ENCODE measurements around the gene PER2.
"Not testable (repeated sequence)": the region's sequence is repeated elsewhere in the genome, so short reads cannot be mapped to it uniquely, and the experiment has no call there.

Gene PER2

GRCh38 chr2:238287737-238288649 is at the start of gene PER2:
TSS of gene PER2 (minus strand) at chr2:238288610. CDS start at chr2:238277936, 10,674 bp downstream.
- DNase-seq (ENCODE audit: low read depth) = peak; percentile 84
- TF ChIP-seq CTCF (conservative IDR thresholded peaks at IDR 0.05; ENCODE audit: control insufficient read depth, insufficient read depth, low read depth, low read length) = peak; percentile 14
- H3K4me3 ChIP-seq (ENCODE audit: control insufficient read depth, low read depth, low read length) = peak within 1 kb of the TSS; percentile 57

DNA sequence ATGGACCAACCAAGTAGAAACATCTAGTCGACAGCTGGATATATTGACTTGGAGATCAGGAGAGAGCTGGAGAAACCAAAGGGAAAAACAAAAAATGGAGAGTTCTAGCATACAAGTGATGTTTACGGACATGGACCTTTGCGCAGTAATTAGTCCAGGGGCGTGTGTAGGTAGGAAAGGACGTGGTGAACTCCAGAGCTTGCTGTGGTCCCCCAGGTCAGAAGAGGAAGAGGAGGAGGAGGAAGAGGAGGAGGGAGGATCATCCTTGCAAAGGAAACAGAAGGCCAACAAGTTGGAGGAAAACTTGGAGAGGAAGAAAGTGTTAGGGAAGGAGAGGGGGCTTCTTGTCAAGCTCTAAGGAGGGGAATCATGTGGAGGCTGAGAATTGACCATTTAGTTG is 49.4 kb upstream of the PER2 start:
- no peak for TF ChIP-seq CTCF (conservative IDR thresholded peaks at IDR 0.05; ENCODE audit: control insufficient read depth, insufficient read depth, low read depth, low read length)
- no peak overlapping the region for H3K4me3 ChIP-seq (ENCODE audit: control insufficient read depth, low read depth, low read length)

DNA sequence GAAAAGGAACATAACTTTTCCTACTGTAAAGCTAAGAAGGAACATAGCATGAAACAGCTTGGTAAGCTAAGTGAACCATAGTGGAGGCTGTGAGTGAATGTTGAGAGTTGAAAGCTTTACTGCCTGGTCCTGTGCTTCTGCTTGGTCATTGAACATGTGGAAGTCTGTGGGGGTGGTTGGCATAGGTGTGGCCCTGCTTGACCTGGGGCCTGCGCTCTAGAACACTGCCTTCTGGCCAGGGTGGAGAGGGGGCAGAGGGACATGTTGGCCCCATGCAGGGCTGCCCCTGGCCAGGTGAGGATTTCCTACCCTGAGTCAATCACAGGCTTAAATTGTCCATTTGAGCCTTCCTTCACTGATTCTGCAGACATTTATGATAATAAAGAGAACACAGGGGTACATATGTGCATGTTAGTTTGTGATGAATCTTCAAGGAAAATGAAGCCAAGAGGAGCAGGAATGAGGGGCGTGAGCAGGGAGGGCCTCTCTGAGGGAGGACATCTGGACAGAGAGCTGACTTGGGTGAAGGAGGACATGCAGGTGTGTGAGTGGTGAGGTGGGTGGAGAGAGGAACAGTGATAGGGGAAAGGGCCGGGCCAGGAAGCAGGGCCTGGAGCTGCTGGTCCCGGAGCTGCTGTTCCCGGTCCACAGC is 48.5 kb upstream of the PER2 start:
- H3K4me3 ChIP-seq (ENCODE audit: control insufficient read depth, low read depth, low read length) = no peak overlapping the region
- DNase-seq (ENCODE audit: low read depth) = no peak
- no peak for TF ChIP-seq CTCF (conservative IDR thresholded peaks at IDR 0.05; ENCODE audit: control insufficient read depth, insufficient read depth, low read depth, low read length)

More for the DNA sequence above, 49.4 kb upstream of the PER2 start:
- DNase-seq (ENCODE audit: low read depth) = no peak

DNA sequence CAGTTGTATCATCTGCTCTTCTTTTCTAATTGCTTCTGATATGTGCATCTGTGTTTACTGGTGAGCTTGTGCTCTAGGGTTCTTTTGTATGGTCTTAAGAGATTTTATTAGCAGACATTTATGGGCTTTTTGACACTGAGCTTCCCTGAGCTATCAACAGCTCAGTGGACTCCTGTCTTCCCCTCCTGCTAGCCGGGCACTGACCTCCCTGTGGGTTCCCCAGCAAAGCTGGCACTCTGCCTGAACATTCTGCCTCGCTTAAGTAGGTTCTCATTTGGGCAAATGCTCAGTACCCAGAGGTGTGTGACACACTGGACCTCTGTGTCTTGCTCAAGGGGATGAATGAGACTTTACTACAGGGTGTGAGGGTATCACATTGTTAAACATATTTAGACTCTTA is 47.7 kb upstream of the PER2 start:
- DNase-seq (ENCODE audit: low read depth) = no peak
- no peak overlapping the region for H3K4me3 ChIP-seq (ENCODE audit: control insufficient read depth, low read depth, low read length)
- TF ChIP-seq CTCF (conservative IDR thresholded peaks at IDR 0.05; ENCODE audit: control insufficient read depth, insufficient read depth, low read depth, low read length) = no peak

- DNase-seq (ENCODE audit: low read depth); H3K4me3 ChIP-seq (ENCODE audit: control insufficient read depth, low read depth, low read length): not testable (repeated sequence)
Observed at GRCh38 chr2:238335591-238335990, 47.2 kb upstream of the PER2 start.

GRCh38 chr2:238334885-238335284 is 46.5 kb upstream of the PER2 start:
- no peak overlapping the region for H3K4me3 ChIP-seq (ENCODE audit: control insufficient read depth, low read depth, low read length)
- TF ChIP-seq CTCF (conservative IDR thresholded peaks at IDR 0.05; ENCODE audit: control insufficient read depth, insufficient read depth, low read depth, low read length) = no peak
- DNase-seq (ENCODE audit: low read depth) = no peak

DNA sequence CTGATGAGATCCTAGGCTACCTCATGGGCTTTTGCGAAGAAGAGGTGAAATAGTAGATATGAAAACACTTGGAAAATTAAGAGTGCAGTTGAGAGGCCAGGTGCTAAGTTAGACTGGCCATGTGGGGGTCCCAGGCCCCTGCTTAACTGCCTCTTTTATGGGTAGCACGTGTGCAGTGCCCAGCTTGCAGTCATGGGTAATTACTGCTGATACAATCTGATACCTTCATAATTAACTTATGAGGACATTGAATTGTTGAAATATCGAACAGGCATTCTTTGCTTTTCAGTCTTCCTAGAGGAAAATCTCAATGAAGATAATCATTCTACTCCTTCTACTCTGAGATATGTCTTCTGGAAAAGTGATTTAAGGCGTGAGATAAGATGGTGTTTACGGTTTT is 43.5 kb upstream of the PER2 start:
- no peak for DNase-seq (ENCODE audit: low read depth)
- no peak for TF ChIP-seq CTCF (conservative IDR thresholded peaks at IDR 0.05; ENCODE audit: control insufficient read depth, insufficient read depth, low read depth, low read length)
- no peak overlapping the region for H3K4me3 ChIP-seq (ENCODE audit: control insufficient read depth, low read depth, low read length)

Data from fibroblast of mammary gland (primary cell).